ENCODE measurements around the gene HTATIP2. TPM values are rescaled to one million over a fixed set of nuclear protein-coding genes. Genes with fewer than 3 reads are reported as not detected.
A peak's percentile ranks its signal among the peaks of the same experiment; 100 is the strongest.
"Not testable (repeated sequence)": the region's sequence is repeated elsewhere in the genome, so short reads cannot be mapped to it uniquely, and the experiment has no call there.

HTATIP2 gene
- total RNA-seq, 8 experiments from 2014 or later = 0.98 to 75.4 (median 3.2) TPM

DNA sequence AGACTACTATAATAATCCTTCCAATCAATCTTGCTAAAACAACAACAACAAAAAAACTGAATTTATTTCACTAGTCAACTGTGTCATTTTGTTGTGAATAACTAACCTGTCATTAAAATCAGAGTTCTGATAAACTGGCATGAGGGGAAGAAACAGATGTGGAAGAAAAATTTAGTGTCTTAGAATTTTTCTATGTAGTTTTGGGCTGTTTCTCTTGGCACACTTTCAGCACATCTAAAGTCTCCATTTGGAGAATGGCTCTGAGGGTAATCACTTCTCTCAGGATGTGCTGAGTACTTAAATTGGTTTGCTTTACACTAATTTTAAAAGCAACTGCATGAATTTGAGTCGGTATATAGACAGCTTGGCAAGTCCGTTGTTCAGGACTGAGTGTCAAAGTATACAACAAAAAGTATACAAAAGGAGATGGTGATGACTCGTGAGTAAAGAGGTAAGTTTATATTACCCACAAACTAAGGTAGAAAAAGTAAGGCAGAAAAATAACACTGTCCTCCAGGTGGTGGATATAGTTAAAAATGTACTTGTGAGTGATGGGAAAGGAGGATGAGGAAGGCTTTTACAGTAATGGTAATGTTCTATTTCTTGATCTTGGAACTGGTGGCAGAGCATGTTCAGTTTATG lies 10.2 kb downstream of the HTATIP2 start:
- Histone ChIP-seq H3K4me1 (replicated peaks in 1 of 2) (no peaks in the 10 kb centered on the region), H3K27ac (no peak overlapping the region), H3K4me3 (no peak overlapping the region)
- in situ Hi-C loops (cut with MboI; ENCODE audit: low pct_unique_long_range_greater_than_20kb in 2 of 9, low sequenced_read_pairs in 9 of 9, unreplicated experiment in 9 of 9) = loop anchor here in 1 of 9 experiments (25.0 kb wide), 1 partner anchor 436 kb away; no protein-coding TSS in a partner anchor
- 83 to 100% (median 93%) methylated on average over 1 to 3 of the region's 3 CpGs; no CpG with 5 or more reads in 3 of the 10 experiments for WGBS, 10 experiments
- ATAC-seq (replicated peaks in 6 of 8) = no peak

DNA sequence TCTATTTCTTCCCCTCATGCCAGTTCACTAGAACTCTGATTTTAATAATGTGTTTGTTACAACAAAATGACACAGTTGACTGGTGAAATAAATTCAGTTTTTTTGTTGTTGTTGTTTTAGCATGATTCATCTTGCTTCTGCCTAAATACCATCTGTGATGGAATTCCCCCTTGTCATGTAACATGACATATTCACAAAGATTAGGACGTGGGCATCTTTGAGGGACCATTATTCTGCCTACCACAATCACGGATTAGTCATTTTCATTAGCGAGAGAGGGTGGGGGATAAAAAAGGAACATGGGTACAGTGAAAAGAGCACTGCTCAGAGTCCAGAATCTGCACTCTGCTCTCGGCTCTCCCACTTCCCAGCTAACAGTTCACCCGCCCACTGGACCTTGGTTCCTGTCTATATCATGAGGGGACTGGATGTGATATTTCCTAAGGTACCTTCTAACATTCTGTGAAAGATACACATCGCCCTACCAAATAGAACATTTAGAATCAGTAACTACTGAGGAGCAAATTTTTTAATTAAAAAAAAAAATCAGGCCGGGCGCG lies 11.3 kb downstream of the HTATIP2 start:
- no peak for ATAC-seq (replicated peaks in 6 of 8)
- H3K4me3 ChIP-seq = no peak overlapping the region
- no peak overlapping the region for H3K27ac ChIP-seq
- no peaks in the 10 kb centered on the region for H3K4me1 ChIP-seq (replicated peaks in 1 of 2)
- in situ Hi-C loops (cut with MboI; ENCODE audit: low pct_unique_long_range_greater_than_20kb in 2 of 9, low sequenced_read_pairs in 9 of 9, unreplicated experiment in 9 of 9) = loop anchor here in 7 of 9 experiments (25.0 kb wide), 3 partner anchors 237 to 1762 kb away; no protein-coding TSS in a partner anchor
- WGBS, 10 experiments = 40 to 100% (median 79%) methylated on average over 1 to 6 of the region's 9 CpGs; no CpG with 5 or more reads in 2 of the 10 experiments

- no peak overlapping the region for H3K27ac ChIP-seq
- in situ Hi-C loops (cut with MboI; ENCODE audit: low pct_unique_long_range_greater_than_20kb in 2 of 9, low sequenced_read_pairs in 9 of 9, unreplicated experiment in 9 of 9) = loop anchor here in 6 of 9 experiments (25.0 kb wide), 2 partner anchors 236 to 1761 kb away; no protein-coding TSS in a partner anchor
- H3K4me1 ChIP-seq (replicated peaks in 1 of 2) = no peaks in the 10 kb centered on the region
- WGBS, 10 experiments = 72 to 100% (median 91%) methylated on average over 1 to 3 of the region's 3 CpGs; no CpG with 5 or more reads in 1 of the 10 experiments
- ATAC-seq (replicated peaks in 6 of 8) = no peak
- H3K4me3 ChIP-seq = no peak overlapping the region
These were observed 12.7 kb downstream of the HTATIP2 start for GRCh38 chr11:20376162-20376730.

GRCh38 chr11:20385996-20386395 lies 22.5 kb downstream of the HTATIP2 start:
- 80 to 100% (median 97%) methylated on average over 2 to 15 of the region's 15 CpGs; no CpG with 5 or more reads in 4 of the 10 experiments for WGBS, 10 experiments
- not testable (repeated sequence) for H3K4me3 ChIP-seq; ATAC-seq (replicated peaks in 6 of 8); H3K4me1 ChIP-seq (replicated peaks in 1 of 2); H3K27ac ChIP-seq
- in situ Hi-C loops (cut with MboI; ENCODE audit: low pct_unique_long_range_greater_than_20kb in 2 of 9, low sequenced_read_pairs in 9 of 9, unreplicated experiment in 9 of 9) = loop anchor here in 6 of 9 experiments (25.0 kb wide), 2 partner anchors 226 to 1751 kb away; no protein-coding TSS in a partner anchor

- Histone ChIP-seq H3K27ac (peak within 1 kb of the TSS; percentile 79 to 80), H3K4me3 (peak within 1 kb of the TSS; percentile 74 to 95 (median 81)), H3K4me1 (replicated peaks in 1 of 2) (peaks cover 6 to 9% of the 10 kb centered on the region in 2 donors)
- WGBS, 10 experiments = 0% methylated on average over 1 to 3 of the region's 96 CpGs; no CpG with 5 or more reads in 6 of the 10 experiments
- peak; percentile 85 to 93 (median 90) for ATAC-seq (replicated peaks in 6 of 8)
- in situ Hi-C loops (cut with MboI; ENCODE audit: low pct_unique_long_range_greater_than_20kb in 2 of 9, low sequenced_read_pairs in 9 of 9, unreplicated experiment in 9 of 9) = loop anchor here in 6 of 9 experiments (25.0 kb wide), 2 partner anchors 225 to 1750 kb away; no protein-coding TSS in a partner anchor
These were observed 24.0 kb downstream of the HTATIP2 start, which contains the start of gene PRMT3 for GRCh38 chr11:20387261-20388095. Gene PRMT3 (plus strand): TSS chr11:20387716. CDS start chr11:20387747, 31 bp downstream.

DNA sequence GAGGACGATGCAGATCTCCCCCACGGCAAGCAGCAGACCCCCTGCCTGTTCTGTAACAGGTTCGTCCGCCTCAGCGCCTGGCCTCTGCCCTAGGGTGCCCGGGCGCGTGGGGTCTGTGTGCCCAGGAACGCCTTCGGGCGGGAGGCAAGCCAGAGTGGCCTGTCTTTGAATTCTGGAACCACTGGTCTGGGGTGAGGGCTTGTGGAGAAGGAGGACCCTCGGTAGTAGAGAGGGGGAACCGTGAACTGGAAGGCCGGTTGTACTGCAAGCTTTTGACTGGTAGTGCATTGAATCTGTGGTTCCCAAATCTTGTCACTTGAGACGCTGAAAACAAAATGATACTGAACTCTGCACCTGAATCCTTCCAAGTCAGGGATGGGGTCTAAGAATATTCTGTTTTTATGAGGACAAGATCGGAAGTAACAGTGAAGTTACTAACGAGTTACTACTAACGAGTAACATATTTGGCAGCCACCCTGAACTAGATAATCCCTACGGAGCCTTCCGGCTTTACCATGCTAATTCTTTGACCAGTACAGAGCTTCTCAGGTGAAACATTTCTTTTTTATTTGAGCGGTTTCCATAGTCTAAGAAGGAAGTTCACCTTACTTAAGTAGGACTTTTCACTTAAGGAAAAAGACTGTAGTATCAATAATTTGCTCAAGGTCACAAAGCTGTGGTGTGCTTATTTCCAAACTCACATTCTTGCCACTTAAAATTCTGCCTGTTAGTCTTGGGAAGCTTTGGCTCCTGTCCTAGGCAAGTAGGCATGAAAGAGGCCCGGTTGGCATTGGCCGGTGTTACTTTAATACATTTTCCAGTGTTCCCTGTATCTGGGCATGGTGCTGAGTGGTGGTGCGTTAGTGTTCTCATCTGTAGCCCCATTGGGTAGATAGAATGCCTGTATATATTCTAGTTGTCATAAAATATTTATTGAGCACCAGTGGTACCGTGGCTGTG lies 24.9 kb downstream of the HTATIP2 start:
- in situ Hi-C loops (cut with MboI; ENCODE audit: low pct_unique_long_range_greater_than_20kb in 2 of 9, low sequenced_read_pairs in 9 of 9, unreplicated experiment in 9 of 9) = loop anchor here in 6 of 9 experiments (25.0 kb wide), 2 partner anchors 224 to 1749 kb away; no protein-coding TSS in a partner anchor
- H3K4me3 ChIP-seq = peak overlapping the region; percentile 74 to 95 (median 81)
- WGBS, 10 experiments = 0 to 25% (median 10%) methylated on average over 1 to 14 of the region's 25 CpGs; no CpG with 5 or more reads in 1 of the 10 experiments
- H3K4me1 ChIP-seq (replicated peaks in 1 of 2) = peaks cover 6 to 9% of the 10 kb centered on the region in 2 donors
- peak overlapping the region; percentile 39 to 67 for H3K27ac ChIP-seq
- ATAC-seq (replicated peaks in 6 of 8) = no peak

DNA sequence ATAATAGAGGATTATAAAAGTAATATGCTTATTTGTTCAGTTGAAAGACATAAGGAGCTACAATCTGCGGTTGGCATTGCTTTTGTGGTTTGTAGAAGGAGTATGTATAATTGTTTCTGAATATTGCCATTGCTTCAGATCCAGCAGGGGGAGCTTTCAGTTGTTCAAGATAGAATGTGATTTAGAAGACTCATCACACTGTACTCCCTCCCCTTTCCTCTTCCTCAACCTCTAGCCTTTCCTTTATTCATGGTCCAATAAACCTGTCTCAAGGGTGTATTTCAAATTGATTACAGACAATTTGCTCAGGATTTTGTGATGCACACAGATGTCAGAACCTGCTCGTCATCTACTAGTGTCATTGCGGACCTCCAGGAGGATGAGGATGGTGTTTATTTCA lies 33.8 kb downstream of the HTATIP2 start:
- Histone ChIP-seq H3K4me3 (no peak overlapping the region), H3K4me1 (replicated peaks in 1 of 2) (peaks cover 0 to 4% of the 10 kb centered on the region in 2 donors), H3K27ac (no peak overlapping the region)
- WGBS, 10 experiments = 50 to 100% (median 67%) methylated on average over 1 to 3 of the region's 3 CpGs; no CpG with 5 or more reads in 1 of the 10 experiments
- ATAC-seq (replicated peaks in 6 of 8) = peak; percentile 55 to 98 (median 80)
- in situ Hi-C loops (cut with MboI; ENCODE audit: low pct_unique_long_range_greater_than_20kb in 2 of 9, low sequenced_read_pairs in 9 of 9, unreplicated experiment in 9 of 9) = loop anchor here in 7 of 9 experiments (10.0 to 25.0 kb wide), 3 partner anchors 215 to 1740 kb away; no protein-coding TSS in a partner anchor

DNA sequence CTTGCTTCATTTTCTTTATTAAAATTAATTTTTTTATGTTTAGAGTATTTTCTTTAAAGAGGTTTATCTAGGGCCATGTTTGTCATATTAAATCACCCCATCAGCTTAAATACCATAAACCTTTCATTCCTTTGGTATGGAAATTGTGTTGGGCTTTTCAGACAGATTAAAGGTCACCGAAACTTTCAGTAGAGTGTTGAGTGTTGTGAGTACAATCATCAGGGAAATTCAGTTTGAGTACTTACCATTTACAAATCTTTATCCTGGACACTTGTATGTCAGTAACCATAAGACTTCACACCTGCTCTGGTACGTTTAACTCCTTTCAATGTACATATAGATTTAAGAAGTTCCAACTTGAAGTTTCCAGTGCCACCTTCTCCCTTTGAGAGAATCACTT lies 36.0 kb downstream of the HTATIP2 start:
- 60 to 100% (median 88%) methylated on average over 1 to 2 of the region's 2 CpGs for WGBS, 10 experiments
- ATAC-seq (replicated peaks in 6 of 8) = no peak
- H3K27ac ChIP-seq = no peak overlapping the region
- in situ Hi-C loops (cut with MboI; ENCODE audit: low pct_unique_long_range_greater_than_20kb in 2 of 9, low sequenced_read_pairs in 9 of 9, unreplicated experiment in 9 of 9) = loop anchor here in 7 of 9 experiments (10.0 to 25.0 kb wide), 3 partner anchors 213 to 1738 kb away; no protein-coding TSS in a partner anchor
- H3K4me3 ChIP-seq = no peak overlapping the region
- H3K4me1 ChIP-seq (replicated peaks in 1 of 2) = peaks cover 0 to 10% of the 10 kb centered on the region in 2 donors

DNA sequence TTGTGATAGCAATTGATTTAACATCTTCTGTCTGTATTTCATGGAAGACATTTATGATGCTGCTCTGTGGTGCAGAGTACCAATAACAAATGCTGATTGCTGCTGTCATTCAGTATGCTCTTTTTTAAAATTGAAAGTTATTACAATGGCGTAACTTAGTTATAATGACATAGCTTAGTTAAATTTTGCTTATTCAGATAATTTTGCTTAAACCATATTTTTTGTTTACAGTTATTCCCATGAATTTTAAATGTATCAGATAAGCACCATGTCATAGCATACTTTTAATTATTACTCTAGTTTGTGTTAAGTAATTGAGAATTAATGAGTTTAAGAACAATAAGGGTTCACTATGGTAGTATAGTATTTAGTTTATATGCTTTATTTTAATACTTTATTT lies 39.5 kb downstream of the HTATIP2 start:
- Histone ChIP-seq H3K4me3 (no peak overlapping the region), H3K4me1 (replicated peaks in 1 of 2) (peaks cover 0 to 5% of the 10 kb centered on the region in 2 donors), H3K27ac (no peak overlapping the region)
- in situ Hi-C loops (cut with MboI; ENCODE audit: low pct_unique_long_range_greater_than_20kb in 2 of 9, low sequenced_read_pairs in 9 of 9, unreplicated experiment in 9 of 9) = loop anchor here in 2 of 9 experiments (25.0 kb wide), 1 partner anchor 209 kb away; no protein-coding TSS in a partner anchor
- 67 to 100% (median 100%) methylated on average over 1 of the region's 1 CpG; no CpG with 5 or more reads in 2 of the 10 experiments for WGBS, 10 experiments
- no peak for ATAC-seq (replicated peaks in 6 of 8)

GRCh38 chr11:20406484-20406883 lies 43.0 kb downstream of the HTATIP2 start:
- peak in 1 of 8 experiments; percentile 57 for ATAC-seq (replicated peaks in 6 of 8)
- Histone ChIP-seq H3K4me3 (no peak overlapping the region), H3K27ac (no peak overlapping the region), H3K4me1 (replicated peaks in 1 of 2) (peaks cover 3 to 5% of the 10 kb centered on the region in 2 donors)
- in situ Hi-C loops (cut with MboI; ENCODE audit: low pct_unique_long_range_greater_than_20kb in 2 of 9, low sequenced_read_pairs in 9 of 9, unreplicated experiment in 9 of 9) = loop anchor here in 2 of 9 experiments (25.0 kb wide), 1 partner anchor 206 kb away; no protein-coding TSS in a partner anchor

GRCh38 chr11:20407344-20407743 lies 43.8 kb downstream of the HTATIP2 start:
- H3K4me3 ChIP-seq = no peak overlapping the region
- H3K27ac ChIP-seq = no peak overlapping the region
- peak in 2 of 8 experiments; percentile 16 to 43 for ATAC-seq (replicated peaks in 6 of 8)
- peaks cover 3 to 5% of the 10 kb centered on the region in 2 donors for H3K4me1 ChIP-seq (replicated peaks in 1 of 2)
- 0 to 88% (median 49%) methylated on average over 1 to 3 of the region's 3 CpGs for WGBS, 10 experiments
- in situ Hi-C loops (cut with MboI; ENCODE audit: low pct_unique_long_range_greater_than_20kb in 2 of 9, low sequenced_read_pairs in 9 of 9, unreplicated experiment in 9 of 9) = loop anchor here in 2 of 9 experiments (25.0 kb wide), 1 partner anchor 205 kb away; no protein-coding TSS in a partner anchor

Measured in motor neuron (in vitro differentiated cells).